ENCODE results near the gene ATF7IP2.
"Not testable (repeated sequence)": the region's sequence is repeated elsewhere in the genome, so short reads cannot be mapped to it uniquely, and the experiment has no call there.

Gene ATF7IP2

GRCh38 chr16:10385725-10386516 is at the start of gene ATF7IP2:
Gene ATF7IP2, plus strand, starts transcription at chr16:10386061. Its CDS starts 44,560 bp downstream, at chr16:10430621.
- peak; percentile 84 to 89 for DNase-seq (ENCODE audit: low read depth in 2 of 2)

GRCh38 chr16:10338426-10338825 is 47.4 kb upstream of the ATF7IP2 start:
- no peak for DNase-seq (ENCODE audit: low read depth in 2 of 2)

- no peak for DNase-seq (ENCODE audit: low read depth in 2 of 2)
Observed at GRCh38 chr16:10339777-10340732, 45.8 kb upstream of the ATF7IP2 start.

- no peak for DNase-seq (ENCODE audit: low read depth in 2 of 2)
Observed at GRCh38 chr16:10343124-10343760, 42.6 kb upstream of the ATF7IP2 start.

GRCh38 chr16:10344699-10345098 is 41.2 kb upstream of the ATF7IP2 start:
- not testable (repeated sequence) for DNase-seq (ENCODE audit: low read depth in 2 of 2)

- no peak for DNase-seq (ENCODE audit: low read depth in 2 of 2)
Observed at GRCh38 chr16:10345629-10346028, 40.2 kb upstream of the ATF7IP2 start.

GRCh38 chr16:10349851-10350250 is 36.0 kb upstream of the ATF7IP2 start:
- no peak for DNase-seq (ENCODE audit: low read depth in 2 of 2)

- no peak for DNase-seq (ENCODE audit: low read depth in 2 of 2)
Observed at GRCh38 chr16:10352262-10352661, 33.6 kb upstream of the ATF7IP2 start.

GRCh38 chr16:10355589-10355988 is 30.3 kb upstream of the ATF7IP2 start:
- DNase-seq (ENCODE audit: low read depth in 2 of 2): no peak

GRCh38 chr16:10356870-10357842 is 28.7 kb upstream of the ATF7IP2 start:
- no peak for DNase-seq (ENCODE audit: low read depth in 2 of 2)

- not testable (repeated sequence) for DNase-seq (ENCODE audit: low read depth in 2 of 2)
Observed at GRCh38 chr16:10361747-10362076, 24.1 kb upstream of the ATF7IP2 start.

GRCh38 chr16:10362077-10362863 is 23.6 kb upstream of the ATF7IP2 start:
- no peak for DNase-seq (ENCODE audit: low read depth in 2 of 2)

GRCh38 chr16:10362864-10363197 is 23.0 kb upstream of the ATF7IP2 start:
- DNase-seq (ENCODE audit: low read depth in 2 of 2): not testable (repeated sequence)

- not testable (repeated sequence) for DNase-seq (ENCODE audit: low read depth in 2 of 2)
Observed at GRCh38 chr16:10366619-10367018, 19.2 kb upstream of the ATF7IP2 start.

GRCh38 chr16:10367616-10368188 is 18.2 kb upstream of the ATF7IP2 start:
- DNase-seq (ENCODE audit: low read depth in 2 of 2): no peak

GRCh38 chr16:10368969-10369551 is 16.8 kb upstream of the ATF7IP2 start:
- DNase-seq (ENCODE audit: low read depth in 2 of 2): no peak

- DNase-seq (ENCODE audit: low read depth in 2 of 2): no peak
Observed at GRCh38 chr16:10370096-10370726, 15.7 kb upstream of the ATF7IP2 start.

GRCh38 chr16:10371592-10371991 is 14.3 kb upstream of the ATF7IP2 start:
- no peak for DNase-seq (ENCODE audit: low read depth in 2 of 2)

- DNase-seq (ENCODE audit: low read depth in 2 of 2): no peak
Observed at GRCh38 chr16:10373556-10373955, 12.3 kb upstream of the ATF7IP2 start.
